SK-N-SH treated with all-trans-retinoic acid at 6 μM for 48 hours (cell line): ENCODE data around the gene MYH14.

Experiments used
- CREB5 ChIP-seq: fragments of 250-450 bp; sonication (Bioruptor Pico); IDR thresholded peaks from 2 replicates; pipeline ENCODE4 v1.5.1; 2020; ENCODE audit warnings: low read depth, mild to moderate bottlenecking, moderate library complexity
- ESRRG ChIP-seq: fragments of 250-450 bp; sonication (Bioruptor Pico); IDR thresholded peaks from 2 replicates; pipeline ENCODE4 v1.6.1; 2021; ENCODE audit warnings: mild to moderate bottlenecking
- OSR1 ChIP-seq: fragments of 250-450 bp; sonication (Bioruptor Pico); IDR thresholded peaks from 2 replicates; pipeline ENCODE4 v1.8.0; 2022; ENCODE audit warnings: moderate library complexity, mild to moderate bottlenecking, inconsistent platforms
- PPARA ChIP-seq: fragments of 250-450 bp; sonication (Bioruptor Pico); IDR thresholded peaks from 2 replicates; pipeline ENCODE4 v1.5.0; 2020; ENCODE audit warnings: mild to moderate bottlenecking, borderline replicate concordance
- RARB ChIP-seq: fragments of 250-450 bp; sonication (Bioruptor Pico); IDR thresholded peaks from 2 replicates; pipeline ENCODE4 v1.8.0; 2021; ENCODE audit warnings: mild to moderate bottlenecking, moderate library complexity
- TCF4 ChIP-seq: fragments of 250-450 bp; sonication (Bioruptor Pico); IDR thresholded peaks from 2 replicates; pipeline ENCODE4 v1.8.0; 2021; ENCODE audit warnings: mild to moderate bottlenecking, moderate library complexity, borderline replicate concordance
- ZFP30 ChIP-seq: fragments of 450-650 bp; formaldehyde crosslinking; IDR thresholded peaks from 2 replicates; pipeline ENCODE4 v1.5.0; 2022; ENCODE audit warnings: mild to moderate bottlenecking, moderate library complexity
- ZNF8 ChIP-seq: fragments of 450-650 bp; formaldehyde crosslinking; IDR thresholded peaks from 2 replicates; pipeline ENCODE4 v1.5.0; 2020; ENCODE audit warnings: mild to moderate bottlenecking, moderate library complexity
- TF ChIP-seq, protein P1 (sequence below): fragments of 250-450 bp; sonication (Bioruptor Pico); IDR thresholded peaks from 2 replicates; pipeline ENCODE4 v1.8.0; 2021; ENCODE audit warnings: low read depth, mild to moderate bottlenecking, moderate library complexity, borderline replicate concordance
- TF ChIP-seq, protein P2 (sequence below): fragments of 250-450 bp; sonication (Bioruptor Pico); IDR thresholded peaks from 2 replicates; pipeline ENCODE4 v1.5.0; 2020; ENCODE audit warnings: mild to moderate bottlenecking, moderate library complexity

GRCh38 chr19:50155520-50156109 lies 47.8 kb upstream of the MYH14 start:
- TF ChIP-seq, protein P1, sequence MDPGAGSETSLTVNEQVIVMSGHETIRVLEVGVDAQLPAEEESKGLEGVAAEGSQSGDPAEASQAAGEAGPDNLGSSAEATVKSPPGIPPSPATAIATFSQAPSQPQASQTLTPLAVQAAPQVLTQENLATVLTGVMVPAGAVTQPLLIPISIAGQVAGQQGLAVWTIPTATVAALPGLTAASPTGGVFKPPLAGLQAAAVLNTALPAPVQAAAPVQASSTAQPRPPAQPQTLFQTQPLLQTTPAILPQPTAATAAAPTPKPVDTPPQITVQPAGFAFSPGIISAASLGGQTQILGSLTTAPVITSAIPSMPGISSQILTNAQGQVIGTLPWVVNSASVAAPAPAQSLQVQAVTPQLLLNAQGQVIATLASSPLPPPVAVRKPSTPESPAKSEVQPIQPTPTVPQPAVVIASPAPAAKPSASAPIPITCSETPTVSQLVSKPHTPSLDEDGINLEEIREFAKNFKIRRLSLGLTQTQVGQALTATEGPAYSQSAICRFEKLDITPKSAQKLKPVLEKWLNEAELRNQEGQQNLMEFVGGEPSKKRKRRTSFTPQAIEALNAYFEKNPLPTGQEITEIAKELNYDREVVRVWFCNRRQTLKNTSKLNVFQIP (CRISPR knock-in tag): no peak
- TF ChIP-seq RARB (no peak), TCF4 (CRISPR knock-in tag) (no peak), PPARA (no peak), CREB5 (CRISPR knock-in tag) (no peak), ESRRG (CRISPR knock-in tag) (no peak), OSR1 (CRISPR knock-in tag) (no peak), ZFP30 (CRISPR knock-in tag) (no peak), ZNF8 (no peak)
- TF ChIP-seq, protein P2, sequence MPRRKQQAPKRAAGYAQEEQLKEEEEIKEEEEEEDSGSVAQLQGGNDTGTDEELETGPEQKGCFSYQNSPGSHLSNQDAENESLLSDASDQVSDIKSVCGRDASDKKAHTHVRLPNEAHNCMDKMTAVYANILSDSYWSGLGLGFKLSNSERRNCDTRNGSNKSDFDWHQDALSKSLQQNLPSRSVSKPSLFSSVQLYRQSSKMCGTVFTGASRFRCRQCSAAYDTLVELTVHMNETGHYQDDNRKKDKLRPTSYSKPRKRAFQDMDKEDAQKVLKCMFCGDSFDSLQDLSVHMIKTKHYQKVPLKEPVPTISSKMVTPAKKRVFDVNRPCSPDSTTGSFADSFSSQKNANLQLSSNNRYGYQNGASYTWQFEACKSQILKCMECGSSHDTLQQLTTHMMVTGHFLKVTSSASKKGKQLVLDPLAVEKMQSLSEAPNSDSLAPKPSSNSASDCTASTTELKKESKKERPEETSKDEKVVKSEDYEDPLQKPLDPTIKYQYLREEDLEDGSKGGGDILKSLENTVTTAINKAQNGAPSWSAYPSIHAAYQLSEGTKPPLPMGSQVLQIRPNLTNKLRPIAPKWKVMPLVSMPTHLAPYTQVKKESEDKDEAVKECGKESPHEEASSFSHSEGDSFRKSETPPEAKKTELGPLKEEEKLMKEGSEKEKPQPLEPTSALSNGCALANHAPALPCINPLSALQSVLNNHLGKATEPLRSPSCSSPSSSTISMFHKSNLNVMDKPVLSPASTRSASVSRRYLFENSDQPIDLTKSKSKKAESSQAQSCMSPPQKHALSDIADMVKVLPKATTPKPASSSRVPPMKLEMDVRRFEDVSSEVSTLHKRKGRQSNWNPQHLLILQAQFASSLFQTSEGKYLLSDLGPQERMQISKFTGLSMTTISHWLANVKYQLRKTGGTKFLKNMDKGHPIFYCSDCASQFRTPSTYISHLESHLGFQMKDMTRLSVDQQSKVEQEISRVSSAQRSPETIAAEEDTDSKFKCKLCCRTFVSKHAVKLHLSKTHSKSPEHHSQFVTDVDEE (CRISPR knock-in tag): no peak
